HG03066 (cell line): ENCODE data around the gene TANGO2.

Experiments
- ATAC-seq: cut with Tn5 transposase; IDR thresholded peaks from one replicate; pipeline ENCODE4 v1.9.1; 2021; ENCODE audit warnings: low read depth; ENCODE audit not compliant: unreplicated experiment

TANGO2 gene

GRCh38 chr22:20083157-20083890 is 62.4 kb downstream of the TANGO2 start:
- no peak for ATAC-seq

GRCh38 chr22:20083891-20084546 is 63.1 kb downstream of the TANGO2 start:
- no peak for ATAC-seq

DNA sequence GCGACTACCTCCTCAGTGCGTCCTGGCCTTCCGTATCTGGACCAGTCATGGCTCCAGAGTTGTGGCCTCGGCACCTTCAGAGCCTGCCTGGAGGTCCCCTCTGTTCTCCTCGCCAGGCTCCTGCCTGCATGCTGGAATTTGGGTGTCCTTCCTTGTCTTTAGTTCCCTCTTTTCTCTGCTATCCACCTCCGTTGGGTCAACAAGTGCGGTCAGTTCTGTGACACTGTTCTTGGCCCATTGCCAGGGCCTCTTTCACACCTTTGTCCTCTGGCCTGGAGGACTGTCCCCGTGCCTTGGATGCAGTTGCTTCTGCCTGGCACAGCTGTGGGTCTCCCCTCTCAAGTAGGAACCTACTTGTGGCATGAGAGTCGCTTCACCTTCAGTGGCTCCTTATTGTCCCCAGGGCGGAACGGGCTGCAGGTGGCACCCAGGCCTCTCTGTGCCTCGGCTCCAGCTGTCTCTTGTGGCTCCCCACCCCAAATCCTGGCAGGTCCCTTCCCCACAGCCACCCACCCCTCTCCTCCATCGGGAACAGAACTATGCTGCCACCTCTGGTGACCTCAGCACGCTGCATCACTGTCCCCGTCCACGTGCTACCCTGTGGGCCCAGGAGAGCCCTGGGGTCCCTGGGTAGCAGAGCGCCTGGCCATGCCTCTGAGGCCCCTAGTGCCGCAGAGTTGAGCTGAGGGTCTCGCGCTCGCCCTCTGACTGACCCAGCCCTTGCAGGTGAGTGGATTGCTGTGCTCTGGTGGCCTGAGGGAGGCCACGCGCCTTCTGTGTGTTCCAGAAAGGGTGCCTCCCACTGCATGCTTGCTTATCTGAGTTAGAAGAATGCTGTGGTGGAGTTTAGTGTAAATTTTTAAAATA is 63.9 kb downstream of the TANGO2 start:
- no peak for ATAC-seq

GRCh38 chr22:20085651-20086050 is 64.7 kb downstream of the TANGO2 start:
- no peak for ATAC-seq

DNA sequence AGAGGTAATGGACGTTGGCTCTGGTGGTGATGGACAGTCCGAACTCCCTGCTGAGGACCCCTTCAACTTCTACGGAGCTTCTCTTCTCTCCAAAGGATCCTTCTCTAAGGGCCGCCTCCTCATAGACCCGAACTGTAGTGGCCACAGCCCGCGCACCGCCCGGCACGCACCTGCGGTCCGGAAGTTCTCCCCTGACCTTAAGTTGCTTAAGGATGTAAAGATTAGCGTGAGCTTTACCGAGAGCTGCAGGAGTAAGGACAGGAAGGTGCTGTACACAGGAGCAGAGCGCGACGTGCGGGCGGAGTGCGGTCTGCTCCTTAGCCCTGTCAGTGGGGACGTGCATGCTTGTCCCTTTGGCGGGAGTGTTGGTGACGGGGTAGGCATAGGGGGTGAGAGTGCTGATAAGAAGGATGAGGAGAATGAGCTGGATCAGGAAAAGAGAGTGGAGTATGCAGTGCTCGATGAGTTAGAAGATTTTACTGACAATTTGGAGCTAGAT is 65.2 kb downstream of the TANGO2 start:
- ATAC-seq, result no peak

- no peak for ATAC-seq
Observed at GRCh38 chr22:20086763-20087162, 65.9 kb downstream of the TANGO2 start.

- no peak for ATAC-seq
Observed at GRCh38 chr22:20087319-20088262, 66.7 kb downstream of the TANGO2 start.

- no peak for ATAC-seq
Observed at GRCh38 chr22:20088263-20088648, 67.3 kb downstream of the TANGO2 start.

GRCh38 chr22:20089226-20089976 is 68.5 kb downstream of the TANGO2 start:
- no peak for ATAC-seq

DNA sequence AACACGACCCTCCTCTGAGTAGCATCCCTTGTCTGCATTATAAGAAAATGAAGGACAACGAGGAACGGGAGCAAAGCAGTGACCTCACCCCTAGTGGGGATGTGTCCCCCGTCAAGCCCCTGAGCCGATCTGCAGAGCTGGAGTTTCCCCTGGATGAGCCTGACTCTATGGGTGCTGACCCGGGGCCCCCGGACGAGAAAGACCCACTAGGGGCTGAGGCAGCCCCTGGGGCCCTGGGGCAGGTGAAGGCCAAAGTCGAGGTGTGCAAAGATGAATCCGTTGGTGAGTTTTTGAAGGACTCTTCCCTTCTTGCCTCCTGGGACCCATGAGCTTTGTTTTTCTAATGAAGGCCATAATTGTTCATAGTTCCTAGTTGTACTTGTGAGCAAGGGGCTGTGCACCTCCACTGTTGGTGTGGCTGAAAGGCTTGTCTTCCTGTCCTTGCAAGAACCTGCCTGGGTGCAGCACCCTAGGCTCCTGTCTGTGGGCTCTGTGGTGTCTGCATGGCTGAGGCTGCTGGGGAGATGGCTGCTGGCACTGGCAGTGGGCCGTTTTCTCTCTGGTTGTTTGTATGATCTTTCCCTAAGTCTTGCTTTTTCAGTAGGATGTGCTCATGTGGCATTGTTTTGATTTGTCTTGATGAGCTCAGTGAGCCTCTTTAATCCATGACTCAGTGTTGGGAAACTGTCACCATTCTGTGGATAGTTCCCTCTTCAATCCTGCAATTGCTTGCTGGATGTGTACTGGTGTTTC is 69.2 kb downstream of the TANGO2 start:
- no peak for ATAC-seq

GRCh38 chr22:20090730-20091240 is 69.9 kb downstream of the TANGO2 start:
- ATAC-seq, result no peak

DNA sequence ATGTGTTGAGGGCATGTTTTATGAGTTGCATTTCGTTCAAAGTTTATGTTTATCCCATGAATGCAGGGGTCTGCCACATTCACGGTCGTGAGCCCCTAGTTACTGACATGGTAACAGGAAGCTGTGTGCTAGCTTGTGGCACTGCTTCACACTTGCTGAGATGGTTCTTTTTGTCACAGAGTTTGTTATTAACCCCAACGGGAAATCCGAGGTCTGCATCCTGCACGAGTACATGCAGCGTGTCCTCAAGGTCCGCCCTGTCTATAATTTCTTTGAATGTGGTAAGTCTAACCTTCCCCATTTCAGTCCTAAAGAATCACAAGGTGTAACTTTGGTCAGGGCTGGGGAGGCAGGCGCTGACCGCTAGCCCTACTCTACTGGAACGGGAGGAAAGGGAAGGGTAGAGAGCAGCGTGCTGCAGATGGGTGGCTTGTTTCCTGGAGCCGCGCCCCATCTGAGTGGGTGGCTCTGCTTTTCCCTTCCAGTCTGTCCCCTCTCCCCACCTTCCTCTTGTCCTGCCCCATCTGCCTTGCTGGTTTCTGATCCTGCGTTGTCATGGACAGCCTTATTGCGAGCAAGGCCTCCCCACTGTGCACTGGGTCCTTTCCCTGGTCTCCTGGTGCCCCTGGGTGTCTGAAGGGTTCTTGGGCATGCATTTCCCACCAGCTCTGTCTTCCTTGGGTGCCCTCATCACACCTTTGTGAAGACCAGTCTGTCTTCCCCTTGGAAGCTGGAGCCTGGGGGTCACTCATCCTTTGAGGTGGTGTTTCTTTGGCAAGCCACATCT is 71.0 kb downstream of the TANGO2 start:
- ATAC-seq, result no peak

- ATAC-seq, result no peak
Observed at GRCh38 chr22:20092477-20092854, 71.6 kb downstream of the TANGO2 start.

- ATAC-seq, result no peak
Observed at GRCh38 chr22:20093418-20094196, 72.7 kb downstream of the TANGO2 start.

DNA sequence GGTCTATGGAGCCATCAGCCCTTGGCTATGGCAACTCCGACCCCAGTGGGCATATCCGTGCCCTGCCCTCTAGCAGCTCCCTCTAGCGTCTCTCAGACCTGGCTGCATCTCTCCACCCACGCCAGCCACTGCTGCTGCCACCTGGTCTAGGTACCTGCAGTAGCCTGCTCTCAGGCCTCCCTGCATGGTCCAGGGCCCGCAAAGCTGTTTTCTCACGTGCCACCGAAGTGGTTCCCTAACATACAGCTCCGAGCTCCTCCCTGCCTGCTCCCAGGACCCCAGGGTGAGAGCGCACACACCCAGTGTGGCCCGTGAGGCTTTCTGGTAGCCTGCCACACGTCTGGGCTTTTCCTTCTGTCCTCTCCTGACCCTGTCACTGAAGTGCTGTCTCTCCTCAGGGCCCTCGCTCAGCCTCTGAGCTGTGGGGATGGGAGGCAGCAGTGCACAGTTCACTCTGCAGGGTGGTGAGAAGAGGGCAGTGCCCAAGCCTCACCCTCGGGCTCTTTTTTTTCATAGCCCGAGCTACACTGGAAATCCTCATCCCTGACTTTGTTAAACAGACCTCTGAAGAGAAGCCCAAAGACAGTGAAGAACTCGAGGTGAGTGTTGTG is 73.4 kb downstream of the TANGO2 start:
- no peak for ATAC-seq

DNA sequence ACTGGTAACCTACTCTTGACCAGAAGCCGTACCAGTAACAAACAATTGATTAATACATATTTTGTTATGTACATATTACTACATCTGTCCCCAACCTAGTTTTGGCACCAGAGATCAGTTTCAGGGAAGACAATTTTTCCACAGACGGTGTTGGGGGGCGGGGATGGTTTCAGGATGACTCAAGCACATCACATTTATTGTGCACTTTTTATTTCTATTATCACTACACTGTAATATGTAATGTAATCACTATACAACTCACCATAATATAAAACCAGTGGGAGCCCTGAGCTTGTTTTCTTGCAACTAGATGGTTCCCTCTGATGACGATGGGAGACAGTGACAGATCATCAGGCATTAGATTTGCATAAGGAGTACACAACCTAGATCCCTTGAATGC is 74.6 kb downstream of the TANGO2 start:
- ATAC-seq, result no peak
